Nephron (organoid): ENCODE data around the gene CFAP221.

Experiments
- H3K27ac Mint-ChIP-seq, 3 experiments: 2 replicates each; pipeline ENCODE4 v1.8.0; 2020; ENCODE audit warnings: mixed read lengths in 3 of 3, mild to moderate bottlenecking in 2 of 3, moderate library complexity in 1 of 3
- H3K27me3 Mint-ChIP-seq: 2 replicates; pipeline ENCODE4 v1.8.0; 2021; ENCODE audit warnings: low read depth, mild to moderate bottlenecking, moderate library complexity, mixed read lengths
- H3K36me3 Mint-ChIP-seq: 2 replicates; pipeline ENCODE4 v1.8.0; 2020; ENCODE audit warnings: low read depth, mixed read lengths
- H3K4me1 Mint-ChIP-seq: 2 replicates; pipeline ENCODE4 v1.8.0; 2020; ENCODE audit warnings: mixed read lengths
- H3K4me3 Mint-ChIP-seq, 3 experiments: 2 replicates each; pipeline ENCODE4 v1.8.0; 2020; ENCODE audit warnings: mild to moderate bottlenecking in 3 of 3, mixed read lengths in 3 of 3, moderate library complexity in 2 of 3
- H3K9me3 Mint-ChIP-seq: 2 replicates; pipeline ENCODE4 v1.8.0; 2020; ENCODE audit warnings: mixed read lengths
- CTCF ChIP-seq, 3 experiments: fragments of 200-600 bp; sonication (generic); IDR thresholded peaks; one replicate each; pipeline ENCODE4 v1.5.0; 2021; ENCODE audit warnings: antibody characterized with exemption in 3 of 3; ENCODE audit not compliant: unreplicated experiment in 3 of 3

The CFAP221 gene

DNA sequence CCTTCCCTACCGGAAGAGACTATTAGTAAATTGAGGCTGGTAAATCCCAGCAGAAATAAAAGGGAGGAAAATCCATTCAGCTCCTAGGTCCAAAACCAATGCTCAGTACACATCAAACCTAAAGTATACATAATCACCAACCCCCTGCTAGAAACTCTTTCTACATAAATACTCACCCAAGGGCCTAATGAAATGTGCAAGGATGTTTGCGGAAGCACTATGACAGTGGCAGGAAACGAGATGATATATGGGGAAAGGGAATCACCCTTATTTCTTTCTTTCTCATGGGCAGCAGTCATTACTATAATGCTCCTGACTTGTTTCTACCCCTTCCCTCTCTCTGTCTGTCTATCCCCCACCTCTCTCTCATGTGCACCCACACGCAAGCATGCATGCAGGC is 18.6 kb upstream of the CFAP221 start:
- Mint-ChIP-seq H3K36me3 (peaks cover 3% of the 10 kb centered on the region), H3K9me3 (peaks cover 3% of the 10 kb centered on the region), H3K4me1 (peaks cover 45% of the 10 kb centered on the region), H3K4me3 (peak overlapping the region in 2 of 3 experiments; percentile 64 to 69), H3K27me3 (peaks cover 62% of the 10 kb centered on the region), H3K27ac (no peak overlapping the region)
- no peak for TF ChIP-seq CTCF (IDR thresholded peaks at IDR 0.05; ENCODE audit: unreplicated experiment in 3 of 3)

GRCh38 chr2:119527999-119528398 is 16.2 kb upstream of the CFAP221 start:
- no peak for TF ChIP-seq CTCF (IDR thresholded peaks at IDR 0.05; ENCODE audit: unreplicated experiment in 3 of 3)
- Mint-ChIP-seq H3K36me3 (peaks cover 3% of the 10 kb centered on the region), H3K27ac (peak overlapping the region in 1 of 3 experiments; percentile 23), H3K27me3 (peaks cover 38% of the 10 kb centered on the region), H3K4me3 (no peak overlapping the region), H3K4me1 (peaks cover 37% of the 10 kb centered on the region), H3K9me3 (peaks cover 23% of the 10 kb centered on the region)

DNA sequence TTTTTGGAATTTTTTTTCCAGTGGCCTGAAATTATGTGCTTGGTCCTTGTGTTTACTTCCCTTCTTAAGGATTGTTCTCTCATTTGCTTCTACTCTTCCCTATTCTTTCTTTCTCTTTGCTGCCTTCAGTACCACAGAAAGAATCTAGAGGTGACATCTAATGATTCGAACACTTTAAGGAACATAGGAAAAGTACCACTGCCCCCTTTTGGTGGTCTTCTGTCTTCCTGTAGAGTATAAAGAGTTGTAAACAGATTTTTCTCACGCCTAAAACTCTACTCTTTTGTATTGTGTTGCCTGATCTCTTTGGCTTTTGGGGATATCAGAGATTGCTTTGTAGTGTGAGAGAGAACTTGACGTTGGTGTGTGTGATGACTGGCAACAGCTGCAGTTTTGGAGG is 13.0 kb upstream of the CFAP221 start:
- H3K9me3 Mint-ChIP-seq, result peaks cover 46% of the 10 kb centered on the region

DNA sequence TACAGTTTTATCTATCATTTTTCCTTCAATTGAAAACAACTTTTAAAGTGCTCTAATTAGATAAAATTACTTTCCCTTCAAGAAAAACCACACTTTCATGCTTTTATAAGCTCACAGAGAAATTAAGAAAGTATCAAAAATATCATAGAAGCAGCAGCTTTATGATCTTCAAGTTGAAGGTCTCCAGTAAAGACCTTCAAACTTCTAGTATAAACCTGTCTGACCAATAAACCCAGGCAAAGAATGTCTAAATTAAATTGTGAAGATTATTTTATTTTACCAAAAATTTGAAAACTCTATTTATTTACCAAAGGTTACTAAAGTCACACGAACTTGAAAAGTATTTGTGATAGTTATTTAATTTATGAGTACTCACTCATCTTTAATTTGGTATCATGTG is 10.7 kb upstream of the CFAP221 start:
- Mint-ChIP-seq H3K36me3 (peaks cover 18% of the 10 kb centered on the region), H3K9me3 (peaks cover 46% of the 10 kb centered on the region), H3K4me3 (no peak overlapping the region), H3K27me3 (no peaks in the 10 kb centered on the region), H3K4me1 (no peaks in the 10 kb centered on the region), H3K27ac (no peak overlapping the region)
- TF ChIP-seq CTCF (IDR thresholded peaks at IDR 0.05; ENCODE audit: unreplicated experiment in 3 of 3), result no peak

More for the DNA sequence above, 13.0 kb upstream of the CFAP221 start:
- Mint-ChIP-seq H3K27ac (no peak overlapping the region), H3K36me3 (peaks cover 18% of the 10 kb centered on the region), H3K4me1 (peaks cover 16% of the 10 kb centered on the region), H3K4me3 (no peak overlapping the region), H3K27me3 (peaks cover 10% of the 10 kb centered on the region)
- TF ChIP-seq CTCF (IDR thresholded peaks at IDR 0.05; ENCODE audit: unreplicated experiment in 3 of 3), result no peak

GRCh38 chr2:119536211-119536610 is 8.0 kb upstream of the CFAP221 start:
- Mint-ChIP-seq H3K27ac (peak overlapping the region in 2 of 3 experiments; percentile 55 to 89), H3K4me3 (peak overlapping the region in 1 of 3 experiments; percentile 19), H3K4me1 (no peaks in the 10 kb centered on the region), H3K36me3 (peaks cover 15% of the 10 kb centered on the region), H3K9me3 (peaks cover 38% of the 10 kb centered on the region), H3K27me3 (peaks cover 6% of the 10 kb centered on the region)
- TF ChIP-seq CTCF (IDR thresholded peaks at IDR 0.05; ENCODE audit: unreplicated experiment in 3 of 3), result no peak

DNA sequence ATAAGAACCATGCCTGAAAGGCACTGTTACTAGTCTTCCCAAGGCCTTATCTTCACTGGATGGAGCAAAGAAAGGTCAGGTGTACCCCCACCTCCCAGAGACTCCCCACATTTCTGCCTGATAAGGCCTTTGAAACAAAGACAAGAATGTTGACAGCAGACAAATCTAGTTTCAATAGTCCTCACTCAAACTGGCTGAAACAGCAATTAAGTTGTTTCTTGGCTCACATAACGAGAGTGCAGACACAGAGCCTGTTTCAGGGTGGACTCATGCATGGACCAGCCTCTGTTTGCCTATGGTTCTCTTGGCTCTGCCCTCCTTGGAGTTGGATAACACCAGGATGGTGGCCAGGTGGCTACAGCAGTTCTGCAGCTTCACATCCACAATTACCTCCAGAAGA is 7.5 kb upstream of the CFAP221 start:
- no peak overlapping the region for H3K4me3 Mint-ChIP-seq
- H3K4me1 Mint-ChIP-seq, result no peaks in the 10 kb centered on the region
- H3K9me3 Mint-ChIP-seq, result peaks cover 35% of the 10 kb centered on the region
- H3K36me3 Mint-ChIP-seq, result peaks cover 15% of the 10 kb centered on the region
- H3K27ac Mint-ChIP-seq, result peak overlapping the region in 1 of 3 experiments; percentile 89
- no peak for TF ChIP-seq CTCF (IDR thresholded peaks at IDR 0.05; ENCODE audit: unreplicated experiment in 3 of 3)
- peaks cover 6% of the 10 kb centered on the region for H3K27me3 Mint-ChIP-seq
